AG04450 (cell line): ENCODE data around the gene STX3. TPM values are rescaled to one million over a fixed set of nuclear protein-coding genes. Genes with fewer than 3 reads are reported as not detected.

Experiments
- polyA plus RNA-seq: library from polyadenylated mRNA; depleted of rRNA; stranded (reverse); fragments of >200 nt; gene quantifications from 2 replicates; pipeline ENCODE4 v1.2.3, GENCODE V29; 2011; rRNA removed

STX3 gene
- polyA plus RNA-seq, 1 experiment, result 12.4 TPM

Other genes with a start within 250 kb of the STX3 start
- gene OR4D9, start 243.8 kb upstream of the STX3 start, polyA plus RNA-seq, result not detected in 2 replicates
- 28.4 and 30.4 TPM in 2 replicates for gene OSBP, start 139.6 kb upstream of the STX3 start, polyA plus RNA-seq
- gene PATL1, start 86.3 kb upstream of the STX3 start, polyA plus RNA-seq, result 36.4 and 43.9 TPM in 2 replicates
- not detected in 2 replicates for gene OR10V1, start 41.5 kb upstream of the STX3 start, polyA plus RNA-seq
- gene MRPL16, start 55.4 kb downstream of the STX3 start, polyA plus RNA-seq, result 65.0 and 72.3 TPM in 2 replicates
- gene CBLIF, start 90.1 kb downstream of the STX3 start, polyA plus RNA-seq, result not detected in 2 replicates
- not detected in 2 replicates for gene TCN1, start 111.1 kb downstream of the STX3 start, polyA plus RNA-seq
- not detected in 2 replicates for gene OOSP3, start 123.4 kb downstream of the STX3 start, polyA plus RNA-seq
- not detected in 2 replicates for gene OOSP1, start 183.1 kb downstream of the STX3 start, polyA plus RNA-seq
- not detected in 2 replicates for gene OOSP4A, start 208.7 kb downstream of the STX3 start, polyA plus RNA-seq